Caco-2 (cell line): ENCODE measurements around the gene LRRC8A. TPM values are rescaled to one million over a fixed set of nuclear protein-coding genes. Genes with fewer than 3 reads are reported as not detected.

Experiments
- BruUV-seq: library from RNA; stranded (reverse); fragments of 400-500 nt; replicated peaks from 2 replicates; lab custom pipeline; 2021; lab: Mats Ljungman, UMichigan
- CTCF ChIA-PET: fragments of 300-600 bp; sonication (Branson Sonifier 250); formaldehyde crosslinking; loops from one replicate; lab custom pipeline; 2022; ENCODE audit warnings: antibody characterized with exemption; lab: Charles Lee
- POLR2A ChIA-PET: fragments of 300-600 bp; sonication (Branson Sonifier 250); formaldehyde crosslinking; loops from one replicate; lab custom pipeline; 2022; ENCODE audit warnings: antibody characterized with exemption; lab: Charles Lee
- DNase-seq, 2 experiments: peaks; one replicate each; pipeline versions ENCODE4 v3.0.0 to v3.0.0-alpha.2; 2020 to 2022
- H3K27me3 ChIP-seq: replicated peaks from 2 replicates; pipeline ENCODE4 v1.6.0; 2011; ENCODE audit warnings: low read length; ENCODE audit not compliant: control insufficient read depth, insufficient read depth
- H3K36me3 ChIP-seq: 2 replicates; pipeline ENCODE4 v1.5.1; 2011; ENCODE audit warnings: low read length; ENCODE audit not compliant: control insufficient read depth, insufficient read depth
- H3K4me1 ChIP-seq: fragments of 250-450 bp; sonication (Bioruptor Pico); 2 replicates; pipeline ENCODE4 v1.5.1; 2020; ENCODE audit warnings: mild to moderate bottlenecking
- H3K4me3 ChIP-seq: 2 replicates; pipeline ENCODE4 v1.5.1; 2011; ENCODE audit warnings: low read depth, mild to moderate bottlenecking, control low read depth, low read length
- H3K9me3 ChIP-seq: fragments of 250-450 bp; sonication (Bioruptor Pico); 2 replicates; pipeline ENCODE4 v1.5.1; 2020; ENCODE audit warnings: mild to moderate bottlenecking, moderate library complexity
- H3K27ac Mint-ChIP-seq: one replicate; pipeline ENCODE4 v1.8.0; 2022; ENCODE audit warnings: mixed read lengths; ENCODE audit not compliant: unreplicated experiment
- H3K27me3 Mint-ChIP-seq: one replicate; pipeline ENCODE4 v1.8.0; 2022; ENCODE audit warnings: mixed read lengths; ENCODE audit not compliant: insufficient read depth, unreplicated experiment
- H3K36me3 Mint-ChIP-seq: one replicate; pipeline ENCODE4 v1.8.0; 2022; ENCODE audit warnings: mild to moderate bottlenecking, mixed read lengths; ENCODE audit not compliant: insufficient read depth, unreplicated experiment
- H3K4me1 Mint-ChIP-seq: one replicate; pipeline ENCODE4 v1.8.0; 2022; ENCODE audit warnings: low read depth, mixed read lengths; ENCODE audit not compliant: unreplicated experiment
- H3K4me3 Mint-ChIP-seq: one replicate; pipeline ENCODE4 v1.8.0; 2022; ENCODE audit warnings: mild to moderate bottlenecking, moderate library complexity, mixed read lengths; ENCODE audit not compliant: unreplicated experiment
- H3K9me3 Mint-ChIP-seq: one replicate; pipeline ENCODE4 v1.8.0; 2022; ENCODE audit warnings: mixed read lengths; ENCODE audit not compliant: unreplicated experiment
- CTCF ChIP-seq, 2 experiments: fragments of 200-600 bp in 1 of 2; IDR thresholded peaks; 1 replicate in 1 of 2; 2 replicates in 1 of 2; pipeline versions ENCODE4 v1.5.1 to v1.8.0; 2011 to 2022; ENCODE audit warnings: antibody characterized with exemption in 1 of 2, control low read depth in 1 of 2, inconsistent platforms in 1 of 2, low read depth in 1 of 2, low read length in 1 of 2, mild to moderate bottlenecking in 1 of 2, moderate library complexity in 1 of 2; ENCODE audit not compliant: insufficient read depth in 1 of 2, severe bottlenecking in 1 of 2, unreplicated experiment in 1 of 2
- intact Hi-C: fragments of 100-400 bp; cut with micrococcal nuclease; formaldehyde crosslinking; loops from one replicate; pipeline ENCODE4 v1.10.0; 2022; ENCODE audit not compliant: unreplicated experiment
- total RNA-seq: library from RNA; stranded (reverse); gene quantifications from 2 replicates; pipeline ENCODE4 v1.2.3, GENCODE V29; 2022

The LRRC8A gene
- total RNA-seq, 1 experiment from 2014 or later, result 21.9 TPM

DNA sequence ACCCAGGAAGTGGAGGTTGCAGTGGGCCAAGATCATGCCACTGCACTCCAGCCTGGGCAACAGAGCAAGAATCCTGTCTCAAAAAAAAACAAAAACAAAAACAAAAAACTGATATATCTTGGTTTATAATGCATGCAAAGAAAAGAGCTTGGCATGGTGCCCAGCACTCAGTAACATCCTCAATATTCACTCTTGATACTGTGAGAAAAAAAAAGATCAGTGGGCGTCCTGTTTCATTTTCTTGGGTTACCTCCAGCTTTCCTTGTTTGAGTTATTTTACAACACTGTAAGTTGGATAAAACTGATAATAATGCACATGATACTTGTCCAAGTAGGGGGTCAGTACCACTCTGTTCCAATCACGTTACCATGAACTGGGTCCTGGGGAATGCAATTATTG lies 46.7 kb downstream of the LRRC8A start:
- BruUV-seq, result no TSS peak
- peaks cover 8% of the 10 kb centered on the region for H3K4me1 Mint-ChIP-seq
- no peak overlapping the region for H3K4me3 Mint-ChIP-seq
- POLR2A ChIA-PET, result no interaction called here
- no peak for TF ChIP-seq CTCF (IDR thresholded peaks at IDR 0.05; ENCODE audit: insufficient read depth in 1 of 2, low read depth in 1 of 2, low read length in 1 of 2, severe bottlenecking in 1 of 2, unreplicated experiment in 1 of 2)
- H3K27ac Mint-ChIP-seq, result no peak overlapping the region
- H3K9me3 Mint-ChIP-seq, result no peaks in the 10 kb centered on the region
- H3K27me3 Mint-ChIP-seq, result no peaks in the 10 kb centered on the region
- H3K9me3 ChIP-seq, result no peaks in the 10 kb centered on the region
- H3K4me1 ChIP-seq, result peaks cover 5% of the 10 kb centered on the region; the same call in 1 of the 2 replicates
- no peaks in the 10 kb centered on the region for H3K36me3 ChIP-seq
- H3K27me3 ChIP-seq, result no peaks in the 10 kb centered on the region
- intact Hi-C loops, result loop anchor here (1.0 to 2.0 kb wide), 4 partner anchors 48 to 195 kb away; partner anchors contain the start of gene KYAT1
- DNase-seq, result no peak
- CTCF ChIA-PET, result interaction anchor here (0.9 to 2.7 kb wide), 5 partner anchors 51 to 110 kb away, joined by 3 to 12 read pairs (median 5); partner anchors contain the start of gene ENDOG
- peaks cover 5% of the 10 kb centered on the region for H3K36me3 Mint-ChIP-seq
- no peak overlapping the region for H3K4me3 ChIP-seq

GRCh38 chr9:128929560-128929959 lies 47.6 kb downstream of the LRRC8A start:
- no peak for DNase-seq
- Histone ChIP-seq H3K9me3 (no peaks in the 10 kb centered on the region), H3K27me3 (no peaks in the 10 kb centered on the region), H3K4me1 (peaks cover 5% of the 10 kb centered on the region; the same call in 1 of the 2 replicates), H3K36me3 (no peaks in the 10 kb centered on the region), H3K4me3 (no peak overlapping the region)
- Mint-ChIP-seq H3K4me3 (no peak overlapping the region), H3K4me1 (peaks cover 8% of the 10 kb centered on the region), H3K36me3 (peaks cover 5% of the 10 kb centered on the region), H3K27ac (no peak overlapping the region), H3K9me3 (no peaks in the 10 kb centered on the region), H3K27me3 (no peaks in the 10 kb centered on the region)
- intact Hi-C loops, result loop anchor here (2.0 kb wide), 1 partner anchor 49 kb away; the partner anchor contains the start of gene KYAT1
- TF ChIP-seq CTCF (IDR thresholded peaks at IDR 0.05; ENCODE audit: insufficient read depth in 1 of 2, low read depth in 1 of 2, low read length in 1 of 2, severe bottlenecking in 1 of 2, unreplicated experiment in 1 of 2), result no peak
- POLR2A ChIA-PET, result no interaction called here
- CTCF ChIA-PET, result interaction anchor here (0.5 to 2.7 kb wide), 4 partner anchors 25 to 111 kb away, joined by 3 to 12 read pairs (median 3); partner anchors contain the start of genes ENDOG, KYAT1 and LRRC8A
- no TSS peak for BruUV-seq

DNA sequence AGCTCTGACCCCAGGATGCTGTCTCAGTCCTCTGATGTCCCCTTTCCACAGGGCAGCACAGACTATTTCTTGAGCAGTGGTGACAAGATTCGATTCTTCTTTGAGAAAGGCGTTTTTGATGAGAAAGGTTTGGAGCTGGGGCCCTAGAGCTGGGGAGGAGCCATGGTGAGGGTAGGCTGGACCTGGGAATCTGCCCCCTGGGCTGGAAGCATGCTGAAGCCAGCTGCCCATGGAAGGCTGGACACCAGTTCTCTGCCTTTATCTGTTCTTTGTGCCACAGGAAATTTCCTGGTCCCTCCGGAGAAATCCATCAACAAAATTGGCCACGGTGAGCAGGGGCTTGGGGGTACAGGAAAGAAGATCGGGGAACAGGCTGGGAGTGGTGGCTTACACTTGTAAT lies 51.8 kb downstream of the LRRC8A start:
- H3K4me3 Mint-ChIP-seq, result no peak overlapping the region
- intact Hi-C loops, result no loop called here
- TF ChIP-seq CTCF (IDR thresholded peaks at IDR 0.05; ENCODE audit: insufficient read depth in 1 of 2, low read depth in 1 of 2, low read length in 1 of 2, severe bottlenecking in 1 of 2, unreplicated experiment in 1 of 2), result no peak
- H3K9me3 Mint-ChIP-seq, result no peaks in the 10 kb centered on the region
- DNase-seq, result no peak
- H3K4me3 ChIP-seq, result no peak overlapping the region
- H3K27me3 ChIP-seq, result no peaks in the 10 kb centered on the region
- no peaks in the 10 kb centered on the region for H3K27me3 Mint-ChIP-seq
- peaks cover 7% of the 10 kb centered on the region for H3K36me3 Mint-ChIP-seq
- no TSS peak for BruUV-seq
- H3K4me1 ChIP-seq, result no peaks in the 10 kb centered on the region
- H3K27ac Mint-ChIP-seq, result no peak overlapping the region
- no peaks in the 10 kb centered on the region for H3K4me1 Mint-ChIP-seq
- CTCF ChIA-PET, result no interaction called here
- POLR2A ChIA-PET, result interaction anchor here (0.6 to 0.7 kb wide), 2 partner anchors 14 to 33 kb away, joined by 4 to 8 read pairs; no protein-coding TSS in a partner anchor
- H3K36me3 ChIP-seq, result no peaks in the 10 kb centered on the region
- H3K9me3 ChIP-seq, result no peaks in the 10 kb centered on the region
